WTC11 (cell line): ENCODE results near the gene MAP1S. TPM values are rescaled to one million over a fixed set of nuclear protein-coding genes. Genes with fewer than 3 reads are reported as not detected.

Source experiments
- ATAC-seq: fragments of 200-7000 bp; cut with Tn5 transposase; 2 replicates; pipeline ENCODE4 v1.10.0; 2021; ENCODE audit warnings: mild to moderate bottlenecking, moderate library complexity
- CTCF ChIA-PET: fragments of 300-600 bp; sonication (Branson Sonifier 250); formaldehyde crosslinking; loops from one replicate; lab custom pipeline; 2021; ENCODE audit warnings: antibody characterized with exemption; lab: Charles Lee
- POLR2A ChIA-PET: fragments of 350-600 bp; sonication (Branson Sonifier 250); formaldehyde crosslinking; loops from one replicate; lab custom pipeline; 2021; ENCODE audit warnings: antibody characterized with exemption; lab: Charles Lee
- DNase-seq: peaks from one replicate; pipeline ENCODE4 v3.0.0; 2021; ENCODE audit warnings: low spot score
- H3K27ac Mint-ChIP-seq: 2 replicates; pipeline ENCODE4 v1.8.0; 2021; ENCODE audit warnings: mixed read lengths
- H3K27me3 Mint-ChIP-seq: 2 replicates; pipeline ENCODE4 v1.8.0; 2021; ENCODE audit warnings: low read depth, mild to moderate bottlenecking, moderate library complexity, mixed read lengths
- H3K36me3 Mint-ChIP-seq: 2 replicates; pipeline ENCODE4 v1.8.0; 2021; ENCODE audit warnings: mixed read lengths
- H3K4me1 Mint-ChIP-seq: 2 replicates; pipeline ENCODE4 v1.8.0; 2022; ENCODE audit warnings: mixed read lengths
- H3K4me3 Mint-ChIP-seq: 2 replicates; pipeline ENCODE4 v1.8.0; 2021; ENCODE audit warnings: mild to moderate bottlenecking, moderate library complexity, mixed read lengths
- H3K9me3 Mint-ChIP-seq: 2 replicates; pipeline ENCODE4 v1.8.0; 2021; ENCODE audit warnings: mixed read lengths
- ELF4 ChIP-seq: sonication (generic); formaldehyde crosslinking; IDR thresholded peaks from 2 replicates; pipeline ENCODE4 v1.8.1; 2022; ENCODE audit warnings: low read depth, mild to moderate bottlenecking, moderate library complexity, missing genetic modification reagents
- IRF1 ChIP-seq: sonication (generic); formaldehyde crosslinking; IDR thresholded peaks from 2 replicates; pipeline ENCODE4 v1.8.0; 2023; ENCODE audit warnings: missing genetic modification reagents
- MYBL2 ChIP-seq: sonication (generic); formaldehyde crosslinking; IDR thresholded peaks from 2 replicates; pipeline ENCODE4 v1.8.1; 2023; ENCODE audit warnings: mild to moderate bottlenecking, moderate library complexity, missing genetic modification reagents
- NR2C2 ChIP-seq: sonication (generic); formaldehyde crosslinking; IDR thresholded peaks from 2 replicates; pipeline ENCODE4 v1.8.0; 2022; ENCODE audit warnings: mild to moderate bottlenecking, missing genetic modification reagents
- NR3C1 ChIP-seq: sonication (generic); formaldehyde crosslinking; conservative IDR thresholded peaks from 2 replicates; pipeline ENCODE4 v1.8.1; 2023; ENCODE audit warnings: low read depth, mild to moderate bottlenecking, missing genetic modification reagents
- PREB ChIP-seq: sonication (generic); formaldehyde crosslinking; IDR thresholded peaks from 2 replicates; pipeline ENCODE4 v1.8.1; 2022; ENCODE audit warnings: mild to moderate bottlenecking, missing genetic modification reagents, moderate library complexity, borderline replicate concordance
- RELA ChIP-seq: sonication (generic); formaldehyde crosslinking; IDR thresholded peaks from 2 replicates; pipeline ENCODE4 v1.8.1; 2022; ENCODE audit warnings: missing genetic modification reagents, mild to moderate bottlenecking, borderline replicate concordance
- ZBTB21 ChIP-seq: sonication (generic); formaldehyde crosslinking; IDR thresholded peaks from 2 replicates; pipeline ENCODE4 v1.8.1; 2023; ENCODE audit warnings: mild to moderate bottlenecking, missing genetic modification reagents, borderline replicate concordance
- ZNF219 ChIP-seq: sonication (generic); formaldehyde crosslinking; IDR thresholded peaks from 2 replicates; pipeline ENCODE4 v1.8.0; 2023; ENCODE audit warnings: missing genetic modification reagents, mild to moderate bottlenecking, borderline replicate concordance
- ZNF425 ChIP-seq: fragments of 250-450 bp; sonication (Bioruptor Pico); conservative IDR thresholded peaks from 2 replicates; pipeline ENCODE4 v1.9.0; 2021; ENCODE audit warnings: mild to moderate bottlenecking
- total RNA-seq: library from RNA; stranded (reverse); gene quantifications from 3 replicates; pipeline ENCODE4 v1.2.3, GENCODE V29; 2021
- TF ChIP-seq, protein P1 (sequence below): sonication (generic); formaldehyde crosslinking; IDR thresholded peaks from 2 replicates; pipeline ENCODE4 v1.8.1; 2022; ENCODE audit warnings: mild to moderate bottlenecking, moderate library complexity, missing genetic modification reagents
- TF ChIP-seq, protein P2 (sequence below): sonication (generic); formaldehyde crosslinking; IDR thresholded peaks from 2 replicates; pipeline ENCODE4 v1.8.1; 2023; ENCODE audit warnings: mild to moderate bottlenecking, missing genetic modification reagents, borderline replicate concordance
- TF ChIP-seq, protein P3 (sequence below): fragments of 200-600 bp; IDR thresholded peaks from 2 replicates; pipeline ENCODE4 v1.8.0; 2022; ENCODE audit warnings: antibody characterized with exemption

The MAP1S gene
- total RNA-seq, 1 experiment from 2014 or later = 120 TPM

DNA sequence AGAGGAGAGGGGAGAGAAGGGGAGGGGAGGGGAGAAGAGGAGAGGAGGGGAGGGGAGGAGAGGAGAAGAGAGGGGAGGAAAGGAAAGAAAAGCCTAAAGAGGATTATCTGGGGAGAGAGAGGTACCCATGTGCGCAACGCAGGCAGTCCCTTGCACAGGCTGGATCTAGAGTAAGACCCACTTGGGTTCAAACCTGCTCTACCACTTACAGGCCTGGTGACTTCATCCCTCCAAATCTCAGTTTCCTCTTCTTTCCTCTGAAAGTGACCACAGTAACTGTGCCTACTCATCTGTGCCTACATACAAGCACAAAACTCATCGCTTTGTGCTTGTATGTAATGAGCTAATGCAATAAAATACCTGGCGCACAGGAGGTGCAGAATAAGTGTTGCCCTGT lies 732 bp upstream of the MAP1S start:
- Mint-ChIP-seq H3K9me3 (no peaks in the 10 kb centered on the region), H3K27ac (peak overlapping the region; percentile 79)
- DNase-seq = no peak

DNA sequence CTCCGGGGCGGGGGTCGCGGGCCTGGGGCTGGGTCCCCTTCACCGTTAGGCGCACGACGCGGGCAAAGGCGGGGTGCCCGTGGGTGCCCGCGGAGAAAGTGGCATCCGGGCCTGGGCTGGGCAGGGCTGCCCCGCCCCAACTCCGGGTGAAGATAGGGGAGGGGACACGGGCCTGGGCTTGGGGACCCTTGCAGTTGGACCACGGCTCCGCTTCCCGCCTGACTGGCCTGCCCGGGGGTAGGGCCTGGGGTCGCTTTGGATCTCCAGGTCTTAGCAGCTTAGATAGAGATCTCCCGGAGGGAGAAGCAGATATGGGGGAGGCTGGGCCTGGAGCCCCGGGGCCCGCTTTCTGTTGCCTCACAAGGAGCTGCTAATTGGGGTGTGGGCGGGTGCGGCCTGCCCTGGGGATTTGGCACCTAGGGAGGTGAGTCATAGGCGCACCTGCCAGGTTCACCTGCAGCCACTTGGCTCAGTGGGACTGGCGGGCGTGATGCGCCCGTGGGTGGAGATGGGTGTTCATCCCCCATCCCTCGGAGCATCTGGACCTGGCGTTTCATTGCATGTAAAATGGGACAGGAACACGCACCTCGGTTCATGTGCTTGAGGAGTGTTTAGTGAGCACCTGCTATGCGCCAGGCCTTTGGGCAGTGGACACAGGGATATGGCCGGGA lies 585 bp downstream of the MAP1S start:
- ChIA-PET POLR2A (interaction anchor here (0.9 to 1.3 kb wide), 2 partner anchors 22 to 31 kb away, joined by 4 read pairs; no protein-coding TSS in a partner anchor), CTCF (interaction anchor here (0.9 to 3.3 kb wide), 7 partner anchors 13 to 140 kb away, joined by 3 to 17 read pairs (median 6); partner anchors contain the start of gene RPL18A)
- Mint-ChIP-seq H3K4me3 (peak overlapping the region; percentile 83), H3K36me3 (peaks cover 15% of the 10 kb centered on the region), H3K27me3 (no peaks in the 10 kb centered on the region), H3K4me1 (peaks cover 27% of the 10 kb centered on the region), H3K9me3 (no peaks in the 10 kb centered on the region), H3K27ac (peak overlapping the region; percentile 90)
- peak; percentile 12 for ATAC-seq
- DNase-seq = no peak
- TF ChIP-seq NR3C1 (CRISPR knock-in tag) (no peak), ZNF425 (no peak), MYBL2 (CRISPR knock-in tag) (0 out of 2 replicates have a peak, but pooled peaks have one; percentile 8), RELA (CRISPR knock-in tag) (0 out of 2 replicates have a peak, but pooled peaks have one; percentile 23)
- TF ChIP-seq, protein P1, sequence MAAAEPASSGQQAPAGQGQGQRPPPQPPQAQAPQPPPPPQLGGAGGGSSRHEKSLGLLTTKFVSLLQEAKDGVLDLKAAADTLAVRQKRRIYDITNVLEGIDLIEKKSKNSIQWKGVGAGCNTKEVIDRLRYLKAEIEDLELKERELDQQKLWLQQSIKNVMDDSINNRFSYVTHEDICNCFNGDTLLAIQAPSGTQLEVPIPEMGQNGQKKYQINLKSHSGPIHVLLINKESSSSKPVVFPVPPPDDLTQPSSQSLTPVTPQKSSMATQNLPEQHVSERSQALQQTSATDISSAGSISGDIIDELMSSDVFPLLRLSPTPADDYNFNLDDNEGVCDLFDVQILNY = no peak

More for the DNA sequence above, 732 bp upstream of the MAP1S start:
- ATAC-seq = no peak
- Mint-ChIP-seq H3K4me1 (peaks cover 27% of the 10 kb centered on the region), H3K36me3 (peaks cover 5% of the 10 kb centered on the region), H3K27me3 (no peaks in the 10 kb centered on the region), H3K4me3 (peak overlapping the region; percentile 85)
- TF ChIP-seq NR2C2 (CRISPR knock-in tag) = no peak
- no peak for TF ChIP-seq PREB (CRISPR knock-in tag)
- TF ChIP-seq, protein P2, sequence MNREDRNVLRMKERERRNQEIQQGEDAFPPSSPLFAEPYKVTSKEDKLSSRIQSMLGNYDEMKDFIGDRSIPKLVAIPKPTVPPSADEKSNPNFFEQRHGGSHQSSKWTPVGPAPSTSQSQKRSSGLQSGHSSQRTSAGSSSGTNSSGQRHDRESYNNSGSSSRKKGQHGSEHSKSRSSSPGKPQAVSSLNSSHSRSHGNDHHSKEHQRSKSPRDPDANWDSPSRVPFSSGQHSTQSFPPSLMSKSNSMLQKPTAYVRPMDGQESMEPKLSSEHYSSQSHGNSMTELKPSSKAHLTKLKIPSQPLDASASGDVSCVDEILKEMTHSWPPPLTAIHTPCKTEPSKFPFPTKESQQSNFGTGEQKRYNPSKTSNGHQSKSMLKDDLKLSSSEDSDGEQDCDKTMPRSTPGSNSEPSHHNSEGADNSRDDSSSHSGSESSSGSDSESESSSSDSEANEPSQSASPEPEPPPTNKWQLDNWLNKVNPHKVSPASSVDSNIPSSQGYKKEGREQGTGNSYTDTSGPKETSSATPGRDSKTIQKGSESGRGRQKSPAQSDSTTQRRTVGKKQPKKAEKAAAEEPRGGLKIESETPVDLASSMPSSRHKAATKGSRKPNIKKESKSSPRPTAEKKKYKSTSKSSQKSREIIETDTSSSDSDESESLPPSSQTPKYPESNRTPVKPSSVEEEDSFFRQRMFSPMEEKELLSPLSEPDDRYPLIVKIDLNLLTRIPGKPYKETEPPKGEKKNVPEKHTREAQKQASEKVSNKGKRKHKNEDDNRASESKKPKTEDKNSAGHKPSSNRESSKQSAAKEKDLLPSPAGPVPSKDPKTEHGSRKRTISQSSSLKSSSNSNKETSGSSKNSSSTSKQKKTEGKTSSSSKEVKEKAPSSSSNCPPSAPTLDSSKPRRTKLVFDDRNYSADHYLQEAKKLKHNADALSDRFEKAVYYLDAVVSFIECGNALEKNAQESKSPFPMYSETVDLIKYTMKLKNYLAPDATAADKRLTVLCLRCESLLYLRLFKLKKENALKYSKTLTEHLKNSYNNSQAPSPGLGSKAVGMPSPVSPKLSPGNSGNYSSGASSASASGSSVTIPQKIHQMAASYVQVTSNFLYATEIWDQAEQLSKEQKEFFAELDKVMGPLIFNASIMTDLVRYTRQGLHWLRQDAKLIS (CRISPR knock-in tag) = no peak
- no peak for TF ChIP-seq ZBTB21 (CRISPR knock-in tag)
- no peak for TF ChIP-seq ELF4
- no peak for TF ChIP-seq IRF1 (CRISPR knock-in tag)
- TF ChIP-seq, protein P3, sequence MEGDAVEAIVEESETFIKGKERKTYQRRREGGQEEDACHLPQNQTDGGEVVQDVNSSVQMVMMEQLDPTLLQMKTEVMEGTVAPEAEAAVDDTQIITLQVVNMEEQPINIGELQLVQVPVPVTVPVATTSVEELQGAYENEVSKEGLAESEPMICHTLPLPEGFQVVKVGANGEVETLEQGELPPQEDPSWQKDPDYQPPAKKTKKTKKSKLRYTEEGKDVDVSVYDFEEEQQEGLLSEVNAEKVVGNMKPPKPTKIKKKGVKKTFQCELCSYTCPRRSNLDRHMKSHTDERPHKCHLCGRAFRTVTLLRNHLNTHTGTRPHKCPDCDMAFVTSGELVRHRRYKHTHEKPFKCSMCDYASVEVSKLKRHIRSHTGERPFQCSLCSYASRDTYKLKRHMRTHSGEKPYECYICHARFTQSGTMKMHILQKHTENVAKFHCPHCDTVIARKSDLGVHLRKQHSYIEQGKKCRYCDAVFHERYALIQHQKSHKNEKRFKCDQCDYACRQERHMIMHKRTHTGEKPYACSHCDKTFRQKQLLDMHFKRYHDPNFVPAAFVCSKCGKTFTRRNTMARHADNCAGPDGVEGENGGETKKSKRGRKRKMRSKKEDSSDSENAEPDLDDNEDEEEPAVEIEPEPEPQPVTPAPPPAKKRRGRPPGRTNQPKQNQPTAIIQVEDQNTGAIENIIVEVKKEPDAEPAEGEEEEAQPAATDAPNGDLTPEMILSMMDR = no peak
- TF ChIP-seq ZNF219 (CRISPR knock-in tag) = no peak
- ChIA-PET POLR2A (interaction anchor here (0.9 to 1.3 kb wide), 2 partner anchors 23 to 142 kb away, joined by 3 to 4 read pairs; no protein-coding TSS in a partner anchor), CTCF (interaction anchor here (1.3 to 3.3 kb wide), 4 partner anchors 12 to 56 kb away, joined by 4 to 17 read pairs (median 6); no protein-coding TSS in a partner anchor)
